PC-9 (cell line): ENCODE measurements around the gene KMT2A.

Experiments used
- EZH2 ChIP-seq: fragments of 200-600 bp; sonication (generic); IDR thresholded peaks from 2 replicates; pipeline ENCODE4 v1.8.0; 2017; ENCODE audit warnings: antibody characterized with exemption, low read depth
- TF ChIP-seq, protein P1 (sequence below): fragments of 200-600 bp; sonication (generic); conservative IDR thresholded peaks from 2 replicates; pipeline ENCODE4 v1.6.1; 2017; ENCODE audit warnings: mixed run types, antibody characterized with exemption, mild to moderate bottlenecking, moderate library complexity

DNA sequence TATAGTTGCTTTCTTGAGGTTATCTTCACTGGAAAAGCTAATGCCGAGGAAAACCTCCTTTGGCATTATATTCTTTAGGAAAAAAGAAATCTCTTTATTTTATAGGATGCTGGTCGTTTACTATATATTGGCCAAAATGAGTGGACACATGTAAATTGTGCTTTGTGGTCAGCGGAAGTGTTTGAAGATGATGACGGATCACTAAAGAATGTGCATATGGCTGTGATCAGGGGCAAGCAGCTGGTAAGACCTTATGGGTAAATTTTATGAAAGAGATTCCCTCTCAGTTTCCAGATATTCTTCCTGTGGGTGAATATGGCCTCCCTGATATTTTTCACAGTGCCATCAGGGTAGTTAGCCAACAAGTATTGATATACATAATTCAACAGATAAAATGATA is 61.5 kb downstream of the KMT2A start:
- TF ChIP-seq, protein P1, sequence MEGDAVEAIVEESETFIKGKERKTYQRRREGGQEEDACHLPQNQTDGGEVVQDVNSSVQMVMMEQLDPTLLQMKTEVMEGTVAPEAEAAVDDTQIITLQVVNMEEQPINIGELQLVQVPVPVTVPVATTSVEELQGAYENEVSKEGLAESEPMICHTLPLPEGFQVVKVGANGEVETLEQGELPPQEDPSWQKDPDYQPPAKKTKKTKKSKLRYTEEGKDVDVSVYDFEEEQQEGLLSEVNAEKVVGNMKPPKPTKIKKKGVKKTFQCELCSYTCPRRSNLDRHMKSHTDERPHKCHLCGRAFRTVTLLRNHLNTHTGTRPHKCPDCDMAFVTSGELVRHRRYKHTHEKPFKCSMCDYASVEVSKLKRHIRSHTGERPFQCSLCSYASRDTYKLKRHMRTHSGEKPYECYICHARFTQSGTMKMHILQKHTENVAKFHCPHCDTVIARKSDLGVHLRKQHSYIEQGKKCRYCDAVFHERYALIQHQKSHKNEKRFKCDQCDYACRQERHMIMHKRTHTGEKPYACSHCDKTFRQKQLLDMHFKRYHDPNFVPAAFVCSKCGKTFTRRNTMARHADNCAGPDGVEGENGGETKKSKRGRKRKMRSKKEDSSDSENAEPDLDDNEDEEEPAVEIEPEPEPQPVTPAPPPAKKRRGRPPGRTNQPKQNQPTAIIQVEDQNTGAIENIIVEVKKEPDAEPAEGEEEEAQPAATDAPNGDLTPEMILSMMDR, result no peak
- TF ChIP-seq EZH2, result no peak
